GM12892 (cell line): ENCODE data around the gene TPT1.

Experiments used
- POLR2A ChIP-seq: IDR thresholded peaks from 2 replicates; pipeline ENCODE4 v1.6.1; 2011; ENCODE audit warnings: low read depth, low read length, control low read depth
- POLR2AphosphoS5 ChIP-seq: IDR thresholded peaks from 2 replicates; pipeline ENCODE4 v1.6.1; 2011; ENCODE audit warnings: low read depth, low read length, control low read depth

GRCh38 chr13:45297456-45298205, 43.4 kb downstream of the TPT1 start:
- TF ChIP-seq POLR2AphosphoS5: no peak
- TF ChIP-seq POLR2A: no peak
